ENCODE measurements around the gene FNDC4. TPM values are rescaled to one million over a fixed set of nuclear protein-coding genes. Genes with fewer than 3 reads are reported as not detected.

The FNDC4 gene
- total RNA-seq (2021) (12.5 to 14.1 TPM (median 13.0 TPM) in 3 replicates), Bru-seq, nascent RNA (percentile 45 among the genes with signal in this experiment)
- long read RNA-seq, experiment 1, transcript FNDC4-201 (7 exons, 1,657 nt) = major isoform, 59 of 68 reads
- long read RNA-seq, experiment 1, partial matches to known transcripts = 2 of 68 reads
- long read RNA-seq, experiment 1, other reads (novel, unspliced or antisense) = 7 of 68 reads
- long read RNA-seq, experiment 2, transcript FNDC4-201 (7 exons, 1,657 nt) = major isoform, 12 of 20 reads
- long read RNA-seq, experiment 2, partial matches to known transcripts = 6 of 20 reads
- long read RNA-seq, experiment 2, other reads (novel, unspliced or antisense) = 2 of 20 reads
- long read RNA-seq, experiment 3 = 0 reads

GRCh38 chr2:27494944-27495554 lies at the start of gene FNDC4:
TSS of gene FNDC4 (minus strand) at chr2:27495200. CDS start at chr2:27494679, 521 bp downstream.
- peak within 1 kb of the TSS; percentile 93 for H3K4me3 Mint-ChIP-seq
- TF ChIP-seq CBFB (CRISPR knock-in tag; IDR thresholded peaks at IDR 0.05; ENCODE audit: low read depth) = 0 out of 2 replicates have a peak, but pooled peaks have one; percentile 45
- TF ChIP-seq FOXP4 (CRISPR knock-in tag; IDR thresholded peaks at IDR 0.05) = 0 out of 2 replicates have a peak, but pooled peaks have one; percentile 34
- no peak for TF ChIP-seq FOXP1 (CRISPR knock-in tag; IDR thresholded peaks at IDR 0.05; ENCODE audit: borderline replicate concordance)
- no peak for TF ChIP-seq ZNF317 (CRISPR knock-in tag; IDR thresholded peaks at IDR 0.05; ENCODE audit: borderline replicate concordance, low read depth)
- TF ChIP-seq CDX4 (CRISPR knock-in tag; IDR thresholded peaks at IDR 0.05; ENCODE audit: borderline replicate concordance) = no peak
- no peak for TF ChIP-seq TEAD4 (CRISPR knock-in tag; IDR thresholded peaks at IDR 0.05)
- TF ChIP-seq ZNF425 (CRISPR knock-in tag; conservative IDR thresholded peaks at IDR 0.05) = no peak
- peak; percentile 70 for TF ChIP-seq SP1 (CRISPR knock-in tag; conservative IDR thresholded peaks at IDR 0.05)
- TF ChIP-seq ZNF219 (CRISPR knock-in tag; IDR thresholded peaks at IDR 0.05; ENCODE audit: borderline replicate concordance) = no peak
- H3K9me3 Mint-ChIP-seq = no peaks in the 10 kb centered on the region
- no peaks in the 10 kb centered on the region for H3K36me3 Mint-ChIP-seq
- peaks cover 22% of the 10 kb centered on the region for H3K4me1 Mint-ChIP-seq
- ATAC-seq (peak; percentile 84), DNase-seq (ENCODE audit: low spot score) (peak; percentile 68)
- CTCF ChIA-PET = interaction anchor here (0.6 to 2.2 kb wide), 2 partner anchors 13 to 126 kb away, joined by 3 to 6 read pairs; no protein-coding TSS in a partner anchor
- H3K27ac Mint-ChIP-seq = no peak within 1 kb of the TSS
- POLR2A ChIA-PET = interaction anchor here (0.5 to 0.6 kb wide), 3 partner anchors 95 to 362 kb away, joined by 3 to 6 read pairs (median 3); no protein-coding TSS in a partner anchor
- peaks cover 58% of the 10 kb centered on the region for H3K27me3 Mint-ChIP-seq (ENCODE audit: low read depth)

- peaks cover 9% of the 10 kb centered on the region for H3K36me3 Mint-ChIP-seq
- ChIA-PET POLR2A (no interaction called here), CTCF (no interaction called here)
- H3K27me3 Mint-ChIP-seq (ENCODE audit: low read depth) = peaks cover 2% of the 10 kb centered on the region; the same call in 1 of the 2 replicates
- no peak for ATAC-seq
- H3K9me3 Mint-ChIP-seq = peaks cover 24% of the 10 kb centered on the region
- H3K27ac Mint-ChIP-seq = no peak overlapping the region
- H3K4me3 Mint-ChIP-seq = no peak overlapping the region
- DNase-seq (ENCODE audit: low spot score) = no peak
- H3K4me1 Mint-ChIP-seq = no peaks in the 10 kb centered on the region
- TF ChIP-seq CDX4 (CRISPR knock-in tag; IDR thresholded peaks at IDR 0.05; ENCODE audit: borderline replicate concordance) = no peak
- no peak for TF ChIP-seq SOX15 (CRISPR knock-in tag; IDR thresholded peaks at IDR 0.05)
- no peak for TF ChIP-seq FOXP4 (CRISPR knock-in tag; IDR thresholded peaks at IDR 0.05)
- TF ChIP-seq AFF4 (CRISPR knock-in tag; IDR thresholded peaks at IDR 0.05; ENCODE audit: borderline replicate concordance) = no peak
- no peak for TF ChIP-seq IRF1 (CRISPR knock-in tag; IDR thresholded peaks at IDR 0.05)
- TF ChIP-seq FOXK1 (CRISPR knock-in tag; IDR thresholded peaks at IDR 0.05) = no peak
- no peak for TF ChIP-seq CBFB (CRISPR knock-in tag; IDR thresholded peaks at IDR 0.05; ENCODE audit: low read depth)
- TF ChIP-seq SP1 (CRISPR knock-in tag; conservative IDR thresholded peaks at IDR 0.05) = no peak
- TF ChIP-seq SMAD3 (CRISPR knock-in tag; IDR thresholded peaks at IDR 0.05; ENCODE audit: borderline replicate concordance) = no peak
- TF ChIP-seq RELA (CRISPR knock-in tag; IDR thresholded peaks at IDR 0.05; ENCODE audit: borderline replicate concordance) = no peak
Measured at GRCh38 chr2:27544143-27544821, 49.3 kb upstream of the FNDC4 start.

Measured in WTC11 (cell line).